NCI-H774 (cell line): ENCODE measurements around the gene CRHR2.
"Not testable (repeated sequence)": the region's sequence is repeated elsewhere in the genome, so short reads cannot be mapped to it uniquely, and the experiment has no call there.

Experiments used
- DNase-seq: peaks from one replicate; lab custom pipeline; 2025; lab: John Stamatoyannopoulos, UW

The CRHR2 gene

DNA sequence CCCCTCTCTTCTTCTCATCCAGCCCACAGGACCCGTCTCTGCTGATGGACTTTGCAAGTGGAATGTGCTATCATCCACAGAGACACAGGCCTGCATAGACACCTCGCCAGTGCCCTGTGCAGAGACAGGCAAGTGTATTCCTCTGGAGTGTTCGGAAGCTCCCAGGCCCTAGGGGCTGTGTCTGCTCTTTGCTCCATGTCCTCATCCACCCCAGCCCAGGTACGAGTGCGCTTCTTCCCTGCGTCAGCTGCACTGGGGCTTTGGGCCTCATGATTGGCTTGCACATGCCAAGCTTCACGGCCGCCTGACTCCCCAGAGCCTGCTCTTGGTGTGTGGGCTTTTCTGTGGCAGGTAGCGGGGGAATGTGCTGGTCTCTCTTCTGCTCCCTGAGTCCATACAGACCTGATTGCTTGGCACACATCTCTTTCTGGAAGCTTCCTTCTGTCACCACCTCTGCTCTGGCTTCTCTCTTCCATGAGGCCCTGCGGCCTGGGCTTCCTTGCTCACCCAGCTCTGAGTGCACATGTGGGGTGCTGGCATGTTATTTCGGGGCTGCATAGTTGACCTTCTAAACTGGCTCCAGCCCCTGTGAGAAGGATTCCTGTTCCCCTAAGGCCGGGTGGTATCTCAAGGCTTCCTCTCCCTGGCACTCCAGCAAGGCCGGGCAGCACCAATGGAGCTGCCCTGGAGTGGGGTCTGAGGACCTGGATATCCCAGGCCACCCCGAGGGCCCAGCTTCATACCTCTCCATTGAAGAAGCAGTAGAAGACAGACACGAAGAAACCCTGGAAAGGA, 27.8 kb downstream of the CRHR2 start:
- DNase-seq = no peak

DNA sequence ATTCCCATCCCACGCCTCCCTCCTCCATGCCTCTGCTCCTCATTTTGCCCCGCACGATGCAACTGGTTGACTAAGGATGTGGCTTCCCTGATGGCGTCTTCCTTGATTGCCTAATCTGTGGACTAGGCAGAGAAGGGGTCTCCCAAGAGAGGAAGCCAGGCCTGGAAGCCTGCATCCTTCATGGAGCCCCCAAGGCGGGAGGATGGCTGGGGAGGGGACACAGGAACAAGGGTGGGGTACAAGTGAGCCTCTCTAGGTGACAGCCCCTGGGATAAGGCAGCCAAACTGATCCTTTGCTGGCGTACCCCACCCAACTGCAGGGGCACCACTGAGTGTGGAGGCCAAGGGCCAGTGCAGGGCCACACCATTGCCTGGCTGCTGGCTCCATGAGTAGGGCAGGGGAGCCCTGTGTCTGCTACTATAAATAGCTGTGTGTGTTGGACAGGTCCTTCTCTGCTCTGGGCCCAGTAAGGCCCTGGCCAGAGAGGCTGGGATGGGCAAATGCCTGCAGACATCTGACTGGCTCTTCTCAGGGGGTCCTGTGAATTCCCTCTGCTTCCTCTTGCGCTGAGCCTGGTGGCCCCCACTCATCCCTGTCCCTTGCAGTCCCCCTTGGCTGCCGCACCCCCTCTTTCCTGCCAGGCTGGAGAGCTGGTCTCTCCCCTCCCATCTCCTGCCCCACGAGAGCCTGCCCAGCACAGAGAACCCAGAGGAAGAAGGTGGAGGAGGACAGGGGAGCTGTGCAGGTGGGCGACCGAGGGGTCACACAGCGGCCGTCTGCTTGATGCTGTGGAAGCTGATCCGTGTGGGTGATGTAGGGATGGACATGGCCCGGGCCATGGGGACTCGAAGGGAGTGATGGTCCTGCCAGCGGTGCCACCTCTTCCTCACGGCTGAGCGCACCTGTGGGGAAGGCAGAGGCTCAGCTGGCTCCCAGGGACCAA, 29.3 kb downstream of the CRHR2 start:
- no peak for DNase-seq

DNA sequence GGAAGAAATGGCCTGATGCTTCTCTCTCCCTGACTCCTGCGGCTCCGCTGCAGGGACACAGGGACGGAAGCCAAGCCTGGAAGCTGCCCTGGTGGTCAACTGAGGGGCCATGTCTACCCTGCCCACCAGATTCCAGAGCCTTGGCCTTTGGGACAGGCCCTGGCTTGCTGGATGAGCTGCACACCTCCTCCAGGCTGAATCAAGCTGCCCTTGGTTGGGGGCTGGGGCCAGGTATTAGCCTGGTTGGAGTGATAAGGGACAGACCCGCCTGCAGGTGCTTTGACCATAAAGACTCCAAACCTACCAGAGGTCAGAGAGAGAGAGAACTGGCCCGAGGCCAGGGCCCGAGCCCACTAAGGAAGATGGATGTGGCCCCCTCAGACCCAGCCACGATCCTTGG, 30.1 kb downstream of the CRHR2 start:
- DNase-seq = no peak

DNA sequence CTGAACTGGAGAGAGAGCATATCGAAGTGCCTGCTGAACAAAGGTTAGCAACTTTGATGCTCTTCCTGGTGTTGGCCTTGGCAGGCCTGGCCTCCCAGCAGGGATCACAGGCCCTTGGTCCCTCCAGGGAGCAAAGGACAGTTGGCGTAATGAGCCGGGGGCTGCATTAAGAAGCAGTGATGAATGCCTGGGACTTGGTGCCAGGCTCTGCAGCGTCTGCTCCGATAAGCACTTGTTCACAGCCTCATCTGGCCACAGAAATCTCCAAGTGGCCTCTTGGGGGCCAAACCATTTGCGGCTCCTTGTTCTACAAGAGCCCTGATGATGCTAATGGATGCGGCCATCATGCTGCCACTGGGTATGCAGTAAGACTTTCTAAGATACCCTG, 31.8 kb downstream of the CRHR2 start:
- DNase-seq = no peak

DNA sequence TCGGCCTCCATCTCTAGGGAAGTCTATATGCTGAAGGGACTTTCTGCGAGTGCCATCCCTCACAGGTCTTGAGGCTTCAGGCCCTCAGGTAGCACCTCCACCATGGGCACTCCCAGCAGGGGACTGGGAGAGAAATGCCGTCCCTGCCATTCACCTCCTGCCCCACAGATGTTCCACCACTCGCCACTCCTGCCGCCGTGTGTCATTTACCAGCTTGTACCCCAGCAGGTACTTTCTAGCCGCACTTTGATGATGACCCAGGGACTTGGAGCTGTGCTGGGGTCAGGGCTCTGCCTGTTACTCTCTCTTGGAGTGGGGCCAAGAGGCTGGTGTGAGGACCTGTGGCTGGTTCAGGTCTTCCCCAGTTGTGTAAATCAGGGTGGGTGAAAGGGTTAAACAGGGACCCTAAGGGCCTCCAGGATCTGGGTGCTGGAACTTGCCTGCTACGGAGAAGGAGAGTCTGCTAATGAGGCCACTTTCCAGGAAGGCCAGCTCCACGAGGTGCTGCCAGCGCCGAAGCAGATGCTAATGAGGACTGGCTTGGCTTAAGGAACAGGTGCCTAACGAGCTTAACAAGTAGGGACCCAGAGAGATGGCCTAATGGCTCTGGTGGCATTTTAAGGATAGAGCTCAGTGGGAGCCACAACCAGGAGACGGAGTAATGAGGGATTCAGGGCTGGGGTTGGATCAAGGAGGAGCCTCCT, 32.4 kb downstream of the CRHR2 start:
- DNase-seq = no peak

DNA sequence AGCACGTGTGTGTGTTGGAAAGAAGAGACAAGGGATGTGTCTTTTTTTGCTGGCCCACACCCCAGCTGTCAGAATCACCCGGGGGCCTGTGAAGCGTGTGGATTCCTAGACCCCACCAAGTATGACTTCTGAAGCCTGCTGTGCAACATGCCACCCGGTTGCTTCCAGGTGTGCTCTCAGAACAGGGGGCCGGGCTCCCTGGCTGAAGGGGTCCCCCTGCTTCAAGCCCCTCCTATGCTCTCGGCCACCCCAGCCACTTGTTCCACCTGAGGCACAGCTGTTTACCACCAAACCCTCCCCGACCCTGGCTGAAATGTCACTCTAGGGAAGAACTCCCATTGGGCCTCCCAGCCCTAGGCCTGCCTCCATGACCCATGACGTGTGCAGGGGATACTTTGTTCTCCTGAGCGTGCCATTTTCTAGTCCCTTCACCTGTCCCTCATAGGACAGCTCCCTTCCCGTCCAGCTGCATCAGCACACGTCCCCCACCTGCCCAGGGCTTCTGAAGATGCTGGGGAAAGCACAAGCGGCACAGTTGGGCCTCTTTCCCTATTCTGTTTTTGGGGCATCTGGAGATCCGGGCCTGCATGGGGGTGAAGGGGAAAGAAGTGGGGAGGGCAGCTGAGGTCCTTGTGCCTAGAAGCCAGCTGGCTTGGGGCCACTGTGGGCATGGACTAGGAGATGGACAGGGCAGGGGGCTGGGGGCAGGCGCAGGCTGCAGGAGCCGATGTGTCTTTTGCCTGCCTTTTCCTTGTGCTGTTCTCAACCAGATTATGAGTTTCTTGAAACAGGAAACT, 33.3 kb downstream of the CRHR2 start:
- DNase-seq = no peak

DNA sequence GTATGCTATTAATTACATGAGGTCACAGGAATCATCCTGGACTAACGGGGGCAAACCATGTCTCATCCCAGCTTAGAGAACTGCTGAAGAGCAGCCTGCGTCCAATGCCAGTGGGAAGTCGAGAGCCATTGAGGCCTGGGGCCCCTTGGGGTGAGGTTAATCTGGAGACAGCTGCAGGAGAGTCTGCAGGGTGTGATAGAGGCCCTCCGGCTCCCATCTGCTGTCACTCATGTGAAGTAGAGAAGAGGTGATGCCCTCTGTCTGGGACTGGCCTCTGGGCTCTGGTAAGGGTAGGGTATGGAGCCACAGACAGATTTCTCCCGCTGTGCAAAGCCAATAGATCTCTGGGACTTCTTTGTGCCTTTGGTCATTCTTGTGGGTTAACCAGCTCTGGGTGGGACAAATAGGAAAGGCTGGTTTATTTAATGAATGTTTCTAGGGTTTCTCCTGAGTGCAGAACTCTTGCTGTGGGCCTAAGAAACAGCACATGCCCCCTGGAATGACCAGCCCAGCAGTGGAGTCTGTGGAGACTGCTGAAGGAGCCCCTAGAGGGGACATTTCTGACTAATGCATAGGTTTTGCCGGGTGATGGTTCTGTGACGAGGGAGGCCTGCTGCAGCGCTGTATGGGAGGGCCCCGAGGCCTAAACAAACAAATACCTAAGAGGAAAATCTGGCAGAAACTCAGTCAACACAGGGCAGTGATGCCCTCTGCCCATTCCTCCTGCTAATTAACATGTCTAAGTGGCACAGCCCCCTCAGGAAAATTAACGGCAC, 34.5 kb downstream of the CRHR2 start:
- DNase-seq = no peak

DNA sequence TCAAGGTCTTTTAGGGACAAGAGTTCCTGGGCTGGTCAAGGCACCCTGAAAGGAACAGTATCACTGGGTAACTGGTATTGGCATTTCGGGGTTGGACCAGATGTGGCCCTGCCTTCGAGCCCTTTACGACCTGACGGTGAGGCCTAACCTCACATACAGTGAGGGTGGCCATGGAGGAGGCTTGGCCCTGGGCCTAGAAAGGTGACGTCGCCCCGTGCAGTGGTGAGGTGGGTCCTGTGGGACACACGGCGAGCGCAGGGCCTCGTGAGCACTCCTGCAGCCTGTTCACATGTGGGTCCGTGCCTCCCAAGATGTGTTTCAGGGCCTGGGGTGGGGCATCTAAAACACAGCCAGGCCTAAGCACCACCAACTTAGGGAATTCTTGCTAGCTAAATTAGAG, 36.1 kb downstream of the CRHR2 start:
- DNase-seq = no peak

DNA sequence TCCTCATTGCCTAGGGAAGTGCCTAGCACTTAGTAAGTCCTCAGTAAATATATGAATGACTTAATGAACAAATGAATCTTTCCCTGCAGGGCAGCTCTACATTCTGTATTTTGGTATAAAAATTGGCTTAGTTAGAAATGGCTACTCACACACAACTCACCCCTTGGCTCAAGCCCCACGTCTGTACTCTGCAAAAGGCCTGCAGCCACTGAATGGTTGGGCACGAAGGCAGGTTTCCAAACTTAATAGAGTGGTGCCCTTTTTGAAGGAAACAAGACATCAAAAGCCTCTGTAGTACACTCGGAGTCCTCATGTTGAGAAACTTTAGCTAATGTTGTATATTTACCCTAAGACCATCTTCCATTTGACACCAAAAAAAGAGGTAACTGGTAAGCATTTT, 36.6 kb downstream of the CRHR2 start:
- no peak for DNase-seq

DNA sequence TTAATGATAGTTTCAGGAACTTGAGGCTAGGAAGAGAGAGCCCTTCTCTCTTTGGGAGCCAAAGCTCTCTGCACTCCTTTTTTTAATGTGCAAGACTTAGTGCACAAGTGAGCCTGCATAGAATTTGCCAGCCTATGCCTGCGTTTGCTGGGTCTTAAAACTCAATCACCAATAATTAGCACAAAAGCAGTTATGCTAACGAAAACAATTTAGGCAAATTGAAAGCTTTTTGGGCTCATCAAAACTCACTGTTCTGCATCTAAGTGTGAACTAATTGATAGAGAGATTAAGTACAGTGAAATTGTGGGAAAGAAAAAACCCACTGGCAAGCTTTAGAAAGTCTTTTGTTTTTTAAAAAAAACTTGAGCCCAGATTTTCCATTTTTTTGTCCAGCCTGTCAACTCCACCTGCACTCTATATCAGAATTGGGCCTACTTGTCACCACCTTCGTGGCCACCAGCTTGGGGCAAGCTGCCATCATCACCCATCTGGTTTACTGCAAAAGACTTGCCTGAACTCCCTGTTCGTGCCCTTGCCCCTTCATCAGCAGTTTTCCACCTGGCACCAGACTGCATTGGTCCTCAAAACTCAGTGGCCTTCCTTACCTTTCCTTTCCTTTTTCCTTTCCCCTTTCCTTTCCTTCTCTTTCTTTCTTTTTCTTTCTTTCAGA, 37.8 kb downstream of the CRHR2 start:
- no peak for DNase-seq

DNA sequence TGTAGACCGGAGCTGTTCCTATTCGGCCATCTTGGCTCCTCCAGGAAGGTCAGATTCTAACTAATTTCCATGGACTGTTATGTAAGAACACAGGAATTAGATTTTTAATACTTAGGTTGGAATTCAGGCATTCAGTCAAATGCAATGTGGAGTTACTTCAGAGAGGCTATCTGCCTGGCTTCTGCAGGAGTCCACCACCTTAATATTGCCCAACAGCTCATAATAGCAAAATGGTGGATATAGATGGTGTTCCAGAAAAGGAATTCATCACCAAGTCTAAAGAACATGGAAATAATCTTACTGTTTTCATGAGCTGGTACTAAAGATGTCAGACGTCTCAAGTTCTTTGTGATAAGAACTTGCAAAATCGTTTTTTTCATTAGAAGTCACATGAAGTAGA, 39.5 kb downstream of the CRHR2 start:
- no peak for DNase-seq

DNA sequence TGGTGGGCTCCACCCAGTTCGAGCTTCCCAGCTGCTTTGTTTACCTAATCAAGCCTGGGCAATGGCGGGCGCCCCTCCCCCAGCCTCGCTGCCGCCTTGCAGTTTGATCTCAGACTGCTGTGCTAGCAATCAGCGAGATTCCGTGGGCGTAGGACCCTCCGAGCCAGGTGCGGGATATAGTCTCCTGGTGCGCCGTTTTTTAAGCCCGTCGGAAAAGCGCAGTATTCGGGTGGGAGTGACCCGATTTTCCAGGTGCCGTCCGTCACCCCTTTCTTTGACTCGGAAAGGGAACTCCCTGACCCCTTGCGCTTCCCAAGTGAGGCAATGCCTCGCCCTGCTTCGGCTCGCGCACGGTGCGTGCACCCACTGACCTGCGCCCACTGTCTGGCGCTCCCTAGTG, 39.9 kb downstream of the CRHR2 start:
- not testable (repeated sequence) for DNase-seq

DNA sequence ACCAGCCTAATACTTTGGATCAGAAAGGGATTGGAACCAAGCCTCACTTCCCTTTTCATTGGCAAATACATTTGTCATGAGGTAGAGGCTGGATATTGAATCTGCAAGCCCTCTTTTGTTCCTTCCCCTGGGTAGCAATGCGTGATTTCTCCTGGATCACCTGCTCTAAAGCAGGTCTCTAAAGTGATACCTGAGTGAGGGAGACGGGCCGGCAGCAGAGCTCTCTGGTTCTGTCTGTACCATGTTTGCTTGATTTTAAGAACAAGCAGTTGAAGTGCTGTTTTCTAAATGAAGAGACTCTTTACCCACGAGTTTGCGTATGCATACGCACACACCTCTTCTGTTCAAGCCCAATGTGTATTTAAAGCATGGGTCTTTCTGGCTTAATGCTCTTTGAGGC, 46.5 kb downstream of the CRHR2 start:
- DNase-seq = peak; percentile 49

DNA sequence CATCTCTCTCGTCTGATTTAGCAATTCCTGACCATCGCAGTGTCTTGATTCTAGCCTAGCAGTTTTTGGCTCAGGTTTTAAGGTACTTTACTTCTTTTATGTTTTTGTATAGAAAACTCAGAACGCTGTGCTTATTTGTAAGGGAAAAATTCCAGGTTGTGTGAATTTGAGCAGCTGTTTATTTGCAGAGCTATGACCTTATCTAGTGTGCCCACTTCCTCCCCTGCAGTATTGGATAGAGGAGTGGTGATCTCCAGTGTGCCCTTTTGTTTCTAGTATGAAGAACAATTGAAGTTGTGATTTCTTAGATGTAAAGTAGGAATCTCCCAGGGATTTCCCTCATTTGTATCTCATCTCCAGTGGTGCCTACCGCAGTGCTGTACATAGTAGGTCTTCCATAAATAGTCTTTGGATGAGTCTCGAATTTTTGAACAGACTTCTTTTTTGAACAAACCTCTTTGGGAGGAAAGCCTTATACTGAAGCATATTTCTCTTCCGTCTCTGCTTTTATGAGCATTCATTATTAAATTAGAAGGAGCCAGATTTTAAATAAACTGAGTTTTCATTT, 47.5 kb downstream of the CRHR2 start:
- DNase-seq = no peak

DNA sequence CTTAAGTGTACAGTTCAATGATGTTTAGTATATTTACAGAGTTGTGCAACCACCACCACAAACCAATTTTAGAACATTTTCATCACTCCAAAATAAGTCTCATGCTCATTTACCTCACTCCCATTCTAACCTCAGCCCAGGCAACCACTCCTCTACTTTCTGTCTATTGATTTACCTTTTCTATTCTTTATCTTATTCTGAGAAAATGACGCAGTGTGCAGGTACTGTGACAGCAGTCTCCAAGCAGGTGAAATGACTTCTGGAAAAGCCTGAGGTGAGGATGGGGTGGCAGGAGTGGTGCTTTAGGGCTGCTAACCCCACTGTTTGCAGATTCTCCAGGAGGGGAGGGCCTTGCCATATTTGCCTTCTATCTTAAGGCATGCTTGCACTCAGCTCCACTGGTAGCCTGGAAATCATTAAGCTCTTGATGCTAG, 48.0 kb downstream of the CRHR2 start:
- DNase-seq = no peak

DNA sequence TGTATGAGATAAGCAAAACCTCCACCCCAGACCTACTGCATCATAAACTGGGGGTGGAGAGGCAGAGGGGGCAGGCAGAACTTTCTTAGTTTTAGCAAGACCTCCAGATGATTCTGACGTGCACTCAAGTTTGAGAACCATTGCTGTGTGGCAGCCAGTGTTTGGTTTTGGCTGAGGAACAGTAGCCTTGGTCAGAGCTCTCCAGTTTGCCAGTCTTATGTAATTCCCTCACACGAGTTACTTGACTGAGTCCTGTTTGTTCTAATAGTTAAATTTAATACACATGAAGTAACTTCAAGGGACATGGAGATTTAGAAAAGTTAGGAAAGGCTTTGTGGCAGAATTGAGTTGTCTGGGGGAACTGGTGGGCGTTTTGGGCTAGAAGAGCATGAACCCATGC, 49.0 kb downstream of the CRHR2 start:
- no peak for DNase-seq

DNA sequence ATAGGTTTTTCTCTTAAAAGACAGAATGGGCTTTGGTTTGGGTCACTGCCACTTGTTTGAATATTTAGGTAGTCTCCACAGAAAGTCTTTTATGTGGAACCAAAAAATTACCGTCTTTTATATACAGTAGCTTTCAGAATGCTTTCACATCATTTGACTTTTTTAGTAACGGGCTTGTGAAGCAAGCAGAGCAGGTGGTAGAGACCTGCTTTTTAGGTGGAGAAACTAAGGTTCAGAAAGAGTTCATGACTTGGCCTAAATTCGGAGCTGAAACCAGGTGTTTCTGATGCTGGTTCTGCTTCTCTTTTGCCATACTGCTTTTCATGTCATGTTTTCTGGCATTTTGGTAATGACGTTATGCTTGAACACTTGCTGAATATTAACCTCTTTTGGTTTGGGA, 51.3 kb downstream of the CRHR2 start:
- DNase-seq = no peak

DNA sequence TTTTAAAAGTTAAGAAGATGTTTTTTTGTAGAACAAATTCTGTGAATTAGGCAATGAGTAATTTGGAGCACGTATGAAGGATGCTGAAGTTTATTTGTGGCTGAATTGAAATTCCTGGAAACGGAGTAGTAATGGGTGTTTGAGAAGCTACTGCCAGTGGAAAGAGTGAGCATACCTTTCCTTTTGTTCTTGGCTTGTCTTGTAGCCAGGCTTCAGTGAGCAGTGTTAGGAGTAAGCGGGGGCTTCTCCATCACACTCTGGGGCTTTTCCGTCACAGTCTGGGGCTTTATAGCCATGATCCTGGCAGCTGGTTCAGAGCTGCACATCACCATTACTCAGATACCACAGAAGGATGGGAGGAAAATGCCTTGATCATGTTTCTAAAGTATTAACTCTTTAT, 55.2 kb downstream of the CRHR2 start:
- no peak for DNase-seq

DNA sequence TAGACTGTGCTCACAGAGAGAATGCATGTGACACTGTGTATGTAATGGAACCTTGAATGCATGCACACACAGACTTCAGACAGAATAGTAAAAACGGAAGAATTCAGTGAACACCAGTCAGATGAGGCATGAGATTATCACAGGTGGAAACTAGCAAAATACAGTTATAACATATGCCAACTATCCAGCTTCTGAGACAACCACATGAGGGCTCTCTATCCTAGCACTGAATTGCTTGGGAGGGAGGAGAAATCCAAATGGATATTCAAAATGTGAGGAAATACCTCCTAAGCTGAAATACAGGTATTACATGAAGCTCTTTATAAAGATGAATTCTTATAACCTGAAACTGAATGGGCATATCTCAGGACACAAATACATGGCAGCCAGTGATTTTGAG, 57.0 kb downstream of the CRHR2 start:
- DNase-seq = no peak

DNA sequence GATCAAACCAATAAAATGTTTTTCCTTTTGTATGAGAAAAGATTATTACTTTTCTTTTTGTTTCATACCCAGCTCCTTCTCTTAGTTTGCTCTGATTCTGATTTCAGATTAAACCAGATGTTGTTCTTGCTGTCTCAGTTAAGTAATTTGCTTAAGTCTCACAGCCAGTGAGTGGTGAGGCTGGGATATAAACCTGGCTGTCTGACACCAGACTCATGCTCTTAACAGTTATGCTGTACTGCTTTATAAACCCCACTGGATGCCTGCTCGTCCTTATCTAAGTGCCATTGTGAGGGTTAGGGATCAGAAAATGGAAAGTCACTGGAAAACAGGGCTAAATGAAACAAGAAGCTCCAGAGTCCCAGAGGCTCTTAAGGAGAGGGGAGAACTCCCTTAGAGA, 63.3 kb downstream of the CRHR2 start:
- DNase-seq = no peak
